ENCODE measurements around the gene CHMP4B.

Gene CHMP4B, protein sequence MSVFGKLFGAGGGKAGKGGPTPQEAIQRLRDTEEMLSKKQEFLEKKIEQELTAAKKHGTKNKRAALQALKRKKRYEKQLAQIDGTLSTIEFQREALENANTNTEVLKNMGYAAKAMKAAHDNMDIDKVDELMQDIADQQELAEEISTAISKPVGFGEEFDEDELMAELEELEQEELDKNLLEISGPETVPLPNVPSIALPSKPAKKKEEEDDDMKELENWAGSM

DNA sequence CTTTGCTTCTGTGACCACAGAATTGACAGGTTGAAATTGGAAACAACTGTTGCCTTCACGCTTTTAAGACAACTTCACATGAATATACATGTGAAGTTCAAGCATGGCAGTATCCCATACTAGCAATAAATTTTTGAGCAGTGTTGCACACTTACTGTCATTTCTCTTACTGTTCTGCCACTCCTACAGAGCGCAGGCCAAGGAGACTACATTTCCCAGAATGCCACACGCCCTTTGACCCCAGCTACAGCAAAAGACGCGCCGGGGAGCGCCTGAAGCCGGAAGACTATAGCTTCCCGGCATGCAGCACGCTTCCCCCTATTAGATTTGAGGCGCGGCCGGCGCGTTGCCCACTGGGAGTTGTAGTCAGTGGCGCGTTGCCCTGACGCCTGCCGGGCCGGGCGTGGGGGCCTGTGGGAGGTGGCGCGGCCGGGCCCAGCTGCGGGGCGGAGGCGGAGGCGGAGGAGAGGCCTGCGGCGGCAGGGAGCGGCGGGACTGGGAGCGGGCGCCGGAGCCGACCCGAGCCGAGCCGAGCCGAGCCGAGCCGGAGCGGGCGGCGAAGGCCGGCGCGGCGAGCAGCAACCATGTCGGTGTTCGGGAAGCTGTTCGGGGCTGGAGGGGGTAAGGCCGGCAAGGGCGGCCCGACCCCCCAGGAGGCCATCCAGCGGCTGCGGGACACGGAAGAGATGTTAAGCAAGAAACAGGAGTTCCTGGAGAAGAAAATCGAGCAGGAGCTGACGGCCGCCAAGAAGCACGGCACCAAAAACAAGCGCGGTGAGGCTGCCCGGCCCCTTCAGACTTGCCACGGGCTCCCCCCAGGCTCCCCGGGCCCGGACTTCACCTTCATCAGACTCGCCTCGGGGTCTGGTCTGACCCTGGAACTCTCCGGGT, at the start of gene CHMP4B:
TSS of gene CHMP4B (plus strand) at position 464 of the 891 bp plus-strand sequence. CDS start at position 585, 121 bp downstream.
- DNase-seq (ENCODE audit: low spot score): peak; percentile 99

DNA sequence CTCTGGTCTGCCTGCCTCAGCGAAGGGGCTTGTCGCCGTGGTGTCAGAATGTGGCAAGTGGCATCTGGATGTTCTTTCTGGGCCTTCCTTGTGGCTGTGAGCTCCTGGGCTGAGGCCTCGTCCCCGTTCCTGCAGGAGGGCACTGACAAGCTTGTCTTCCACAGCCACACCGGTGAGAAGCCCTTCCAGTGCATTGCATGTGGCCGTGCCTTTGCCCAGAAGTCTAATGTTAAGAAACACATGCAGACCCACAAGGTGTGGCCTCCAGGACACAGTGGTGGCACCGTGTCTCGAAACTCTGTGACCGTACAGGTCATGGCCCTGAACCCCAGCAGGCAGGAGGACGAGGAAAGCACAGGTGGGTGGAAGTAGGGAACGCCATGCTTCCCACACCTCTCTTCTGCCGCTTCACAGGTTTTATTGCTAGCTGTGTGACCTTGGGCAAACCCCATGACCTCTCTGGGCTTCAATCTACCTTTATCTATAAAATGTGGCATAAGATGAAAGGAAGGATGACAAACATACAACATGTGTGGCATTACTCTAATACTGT, 49.4 kb upstream of the CHMP4B start:
- DNase-seq (ENCODE audit: low spot score): no peak

DNA sequence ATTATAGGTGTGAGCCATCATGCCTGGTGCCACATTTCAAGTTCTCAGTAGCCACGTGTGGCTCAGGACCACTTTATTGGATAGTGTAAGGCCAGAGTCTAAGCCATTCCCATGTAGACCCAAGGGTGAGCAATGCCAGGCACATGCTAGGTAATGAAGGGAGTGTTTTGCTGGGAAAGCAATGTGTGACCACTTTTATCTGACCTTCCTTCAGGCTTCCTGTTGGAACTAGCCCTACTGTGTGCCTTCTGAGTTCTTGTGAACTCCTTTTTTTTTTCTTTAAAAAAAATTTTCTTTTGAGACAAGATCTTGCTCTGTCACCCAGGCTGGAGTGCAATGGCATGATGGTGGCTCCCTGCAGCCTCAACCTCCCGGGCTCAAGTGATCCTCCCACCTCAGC, 46.0 kb upstream of the CHMP4B start:
- no peak for DNase-seq (ENCODE audit: low spot score)

DNA sequence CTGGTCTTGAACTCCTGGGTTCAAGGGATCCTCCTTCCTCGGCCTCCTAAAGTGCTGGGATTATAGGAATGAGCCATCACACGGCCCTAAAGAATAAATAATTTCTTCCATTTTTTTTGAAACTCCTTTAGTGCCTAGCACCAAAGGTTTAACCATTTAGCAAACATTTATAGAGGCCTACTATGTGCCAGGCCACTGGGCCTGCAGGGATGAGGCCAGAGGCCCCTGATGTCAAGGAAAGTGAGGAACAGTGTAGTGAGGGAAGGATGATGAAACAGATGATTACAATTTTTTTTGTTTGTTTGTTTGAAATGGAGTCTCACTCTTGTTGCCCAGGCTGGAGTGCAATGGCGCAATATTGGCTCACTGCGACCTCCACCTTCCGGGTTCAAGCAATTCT, 45.6 kb upstream of the CHMP4B start:
- no peak for DNase-seq (ENCODE audit: low spot score)

DNA sequence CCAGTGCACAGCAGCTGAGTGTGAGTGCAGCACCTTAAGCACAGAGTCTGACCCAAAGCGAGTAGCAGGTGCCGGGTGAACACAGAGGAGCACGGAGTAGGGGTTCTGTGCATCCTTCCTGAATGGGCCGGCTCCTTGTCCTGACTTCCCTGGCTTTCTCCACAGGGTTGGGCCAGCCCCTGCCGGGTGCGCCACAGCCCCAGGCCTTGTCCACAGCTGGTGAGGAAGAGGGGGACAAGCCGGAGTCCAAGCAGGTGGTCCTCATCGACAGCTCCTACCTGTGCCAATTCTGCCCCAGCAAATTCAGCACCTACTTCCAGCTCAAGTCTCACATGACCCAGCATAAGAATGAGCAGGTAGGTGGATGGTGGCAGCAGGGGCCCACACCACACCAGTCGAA, 44.5 kb upstream of the CHMP4B start:
- no peak for DNase-seq (ENCODE audit: low spot score)

DNA sequence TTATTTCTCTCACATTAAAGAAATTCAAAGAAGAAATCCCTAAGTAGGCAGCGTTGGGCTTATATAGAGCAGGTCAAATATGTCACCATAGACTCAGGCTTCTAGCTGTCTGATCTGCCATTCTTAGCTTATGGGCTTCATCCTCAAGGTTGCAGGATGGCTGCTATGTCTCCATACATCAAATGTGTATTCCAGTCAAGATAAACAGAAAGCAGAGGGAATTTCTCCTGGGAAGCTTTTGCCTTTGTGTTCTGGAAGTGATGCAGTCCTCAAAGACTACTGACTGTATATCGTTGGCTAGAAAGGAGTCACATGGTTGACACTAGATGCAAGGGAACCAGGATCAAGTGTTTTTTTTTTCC, 43.4 kb upstream of the CHMP4B start:
- no peak for DNase-seq (ENCODE audit: low spot score)

DNA sequence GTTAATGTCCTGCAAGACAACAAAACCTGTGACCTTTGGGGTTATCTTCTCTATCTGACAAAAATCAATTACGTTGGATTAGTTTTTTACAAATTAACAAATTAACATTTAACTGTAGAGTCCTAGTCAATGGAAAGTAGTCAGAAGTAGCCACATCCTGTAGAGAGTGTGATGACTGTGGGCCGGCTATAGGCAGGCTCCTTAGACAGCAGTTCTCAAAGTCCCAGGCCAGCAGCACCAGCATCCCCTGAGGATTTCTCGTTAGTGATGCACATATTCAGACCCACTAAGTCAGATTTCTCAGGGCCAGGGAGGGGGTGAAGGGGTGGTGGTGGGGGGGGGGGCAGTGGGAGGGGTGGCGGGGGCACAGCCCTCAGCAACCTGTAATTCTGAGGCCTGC, 42.1 kb upstream of the CHMP4B start:
- DNase-seq (ENCODE audit: low spot score): no peak

DNA sequence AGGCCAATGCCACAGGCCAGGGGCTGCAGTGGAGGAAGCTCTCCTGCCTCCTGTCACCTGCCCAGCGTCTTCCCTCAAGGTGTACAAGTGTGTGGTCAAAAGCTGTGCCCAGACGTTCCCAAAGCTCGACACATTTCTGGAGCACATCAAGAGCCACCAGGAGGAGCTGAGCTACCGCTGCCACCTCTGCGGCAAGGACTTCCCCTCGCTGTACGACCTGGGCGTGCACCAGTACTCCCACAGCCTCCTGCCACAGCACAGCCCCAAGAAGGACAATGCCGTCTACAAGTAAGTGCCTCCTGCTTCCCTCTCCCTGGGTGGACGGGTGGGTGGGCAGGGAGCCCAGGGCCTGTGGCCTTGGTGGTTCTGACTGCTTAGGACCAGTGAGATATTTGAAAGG, 41.1 kb upstream of the CHMP4B start:
- no peak for DNase-seq (ENCODE audit: low spot score)

DNA sequence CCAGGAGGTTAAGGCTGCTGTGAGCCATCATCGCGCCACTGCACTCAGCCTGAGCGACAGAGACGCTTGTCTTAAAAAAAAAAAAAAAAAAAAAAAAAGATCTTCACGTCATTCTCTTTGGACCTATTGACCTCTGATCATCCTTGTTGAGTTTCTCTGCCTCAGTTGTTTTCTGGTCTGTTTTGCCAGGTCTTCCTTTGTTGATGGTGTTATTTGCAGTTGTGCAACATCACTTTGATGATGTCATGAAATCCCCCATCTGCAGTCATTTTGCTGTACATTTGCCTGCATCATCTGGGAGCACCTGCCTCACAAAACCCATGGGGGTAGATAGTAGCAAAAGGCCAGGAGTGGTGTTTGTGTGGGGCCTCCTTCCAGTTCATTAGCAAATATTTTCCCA, 39.2 kb upstream of the CHMP4B start:
- no peak for DNase-seq (ENCODE audit: low spot score)

DNA sequence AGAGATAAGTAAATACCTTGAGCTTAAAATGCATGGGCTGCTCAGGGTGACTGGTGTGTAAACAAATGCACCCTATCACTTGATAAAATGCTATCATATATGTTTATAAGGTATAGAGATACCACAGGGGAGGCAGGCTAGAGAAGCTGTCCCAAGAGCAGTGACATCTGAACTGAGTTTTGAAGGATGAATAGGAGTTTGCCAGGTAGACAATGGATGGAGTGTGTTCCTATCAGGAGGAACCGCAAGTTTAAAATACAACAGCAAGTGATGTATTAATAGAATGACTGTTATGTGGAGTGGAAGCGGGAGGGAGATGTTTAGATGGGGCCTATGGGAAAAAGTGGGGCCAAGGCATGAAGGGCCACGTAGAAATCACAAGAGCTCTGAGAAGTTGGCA, 38.7 kb upstream of the CHMP4B start:
- DNase-seq (ENCODE audit: low spot score): no peak

DNA sequence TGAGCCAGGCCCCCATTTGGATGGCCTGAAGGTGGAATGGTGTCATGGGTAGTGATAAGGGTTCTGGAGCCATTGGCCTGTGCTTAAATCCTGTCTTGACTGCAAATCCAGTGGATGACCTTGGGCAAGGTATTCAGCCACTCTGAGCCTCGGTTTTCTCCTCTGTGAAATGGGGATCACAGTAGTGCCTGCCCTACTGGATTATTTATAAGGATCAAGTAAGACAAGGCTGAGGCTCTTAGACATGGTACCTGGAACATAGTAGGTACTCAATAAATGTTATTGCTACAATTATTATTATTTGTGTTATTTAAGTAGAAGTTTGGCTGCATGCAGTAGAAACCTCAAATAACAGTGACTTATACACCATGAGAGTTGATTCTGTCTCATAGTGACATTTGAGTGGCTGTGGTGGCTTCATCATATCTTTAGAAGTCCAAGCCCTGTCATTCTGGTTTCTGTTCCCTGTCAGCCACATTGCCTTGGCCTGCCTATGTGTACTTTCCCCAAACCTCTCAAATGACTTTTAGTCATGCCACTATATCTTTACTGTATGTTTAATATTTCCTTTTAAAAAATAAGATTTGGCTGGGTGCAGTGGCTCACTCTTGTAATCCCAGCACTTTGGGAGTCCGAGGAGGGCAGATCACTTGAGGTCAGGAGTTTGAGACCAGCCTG, 37.6 kb upstream of the CHMP4B start:
- DNase-seq (ENCODE audit: low spot score): no peak

DNA sequence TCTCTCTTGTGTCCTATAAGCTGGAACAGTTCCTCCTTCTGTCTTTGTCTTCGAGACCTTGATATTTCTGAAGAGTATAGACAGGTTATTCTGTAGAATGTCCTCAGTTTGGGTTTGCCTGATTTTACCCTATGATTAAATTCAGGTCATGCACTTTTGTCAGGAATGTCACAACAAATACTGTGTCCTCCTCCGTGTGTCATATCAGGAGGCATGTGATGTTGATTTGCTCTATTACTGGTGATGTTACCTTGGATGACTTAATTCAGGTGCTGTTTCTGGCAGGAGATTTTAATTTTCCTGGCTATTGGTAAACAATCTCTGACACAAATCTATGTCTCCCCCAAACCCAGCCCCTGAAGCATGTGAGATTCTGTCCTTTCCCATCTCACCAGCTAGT, 33.3 kb upstream of the CHMP4B start:
- DNase-seq (ENCODE audit: low spot score): no peak

DNA sequence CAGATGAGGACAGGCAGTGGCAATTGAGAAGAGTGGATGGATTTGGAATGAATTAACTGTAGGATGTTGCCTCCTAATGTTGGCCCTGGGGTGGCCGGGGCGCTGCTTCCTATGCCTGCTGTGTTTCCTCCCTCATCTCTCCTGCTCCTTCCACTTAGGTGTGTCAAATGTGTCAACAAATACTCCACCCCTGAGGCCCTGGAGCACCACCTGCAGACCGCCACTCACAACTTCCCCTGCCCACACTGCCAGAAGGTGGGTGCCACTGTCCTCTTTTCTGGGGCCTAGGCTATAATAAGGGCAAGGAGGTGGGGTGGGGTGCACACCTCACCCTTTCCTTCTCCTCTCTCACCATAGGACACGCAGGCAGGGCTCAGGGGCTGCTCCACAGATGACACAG, 30.0 kb upstream of the CHMP4B start:
- DNase-seq (ENCODE audit: low spot score): no peak

DNA sequence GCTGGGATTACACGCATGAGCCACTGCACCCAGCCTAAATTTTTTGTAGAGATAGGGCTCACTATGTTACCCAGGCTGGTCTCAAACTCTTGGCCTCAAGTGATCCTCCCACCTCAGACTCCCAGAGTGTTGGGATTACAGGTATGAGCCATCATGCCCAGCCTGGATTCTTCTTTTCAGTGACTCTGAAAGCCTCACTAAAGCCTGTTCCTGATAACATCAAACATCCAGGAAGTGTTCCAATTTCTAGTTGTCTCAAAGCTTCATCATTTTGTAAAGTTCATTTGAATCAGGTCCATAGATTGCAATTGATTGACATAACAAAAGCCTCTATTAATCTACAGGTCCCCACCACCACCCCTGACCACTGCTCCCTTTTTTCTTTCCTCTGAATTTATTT, 29.2 kb upstream of the CHMP4B start:
- DNase-seq (ENCODE audit: low spot score): no peak

DNA sequence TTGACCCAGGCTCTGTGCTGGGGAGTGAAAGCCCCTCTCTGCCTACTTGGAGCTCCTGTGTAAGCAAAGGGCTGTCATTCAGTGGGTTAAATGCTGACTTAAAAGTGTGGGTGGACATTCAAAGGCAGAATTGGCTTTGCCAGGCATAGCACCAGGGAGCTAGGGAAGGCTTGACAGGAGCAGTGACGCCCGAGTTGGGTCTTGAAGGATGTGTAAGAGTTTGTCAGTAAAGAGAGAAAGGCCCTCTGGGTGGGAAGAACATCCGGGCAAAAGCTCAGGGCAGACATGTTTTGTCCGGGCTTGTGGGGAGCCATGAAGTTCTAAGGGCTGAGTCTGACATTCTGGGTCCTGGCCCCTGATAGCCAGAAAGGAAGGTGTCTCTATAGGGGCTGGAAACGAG, 27.9 kb upstream of the CHMP4B start:
- no peak for DNase-seq (ENCODE audit: low spot score)

DNA sequence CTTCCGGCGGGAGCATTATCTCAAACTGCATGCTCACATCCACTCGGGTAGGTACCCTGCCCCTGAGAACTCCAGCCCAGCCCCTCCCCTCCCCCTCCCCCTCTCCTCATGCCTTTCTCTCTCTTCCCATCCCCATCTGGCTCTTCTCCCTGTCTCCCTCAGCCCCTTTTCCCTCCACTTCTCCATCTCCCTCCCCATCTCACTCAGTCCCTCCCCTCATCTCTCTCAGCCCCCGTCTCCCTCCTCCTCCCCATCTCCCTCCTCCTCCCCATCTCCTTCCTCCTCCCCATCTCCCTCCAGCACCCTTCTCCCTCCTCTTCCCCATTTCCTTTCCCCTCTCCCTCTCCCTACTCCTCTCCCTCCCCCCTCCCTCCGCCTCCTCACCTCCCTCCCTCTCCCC, 27.3 kb upstream of the CHMP4B start:
- DNase-seq (ENCODE audit: low spot score): no peak

DNA sequence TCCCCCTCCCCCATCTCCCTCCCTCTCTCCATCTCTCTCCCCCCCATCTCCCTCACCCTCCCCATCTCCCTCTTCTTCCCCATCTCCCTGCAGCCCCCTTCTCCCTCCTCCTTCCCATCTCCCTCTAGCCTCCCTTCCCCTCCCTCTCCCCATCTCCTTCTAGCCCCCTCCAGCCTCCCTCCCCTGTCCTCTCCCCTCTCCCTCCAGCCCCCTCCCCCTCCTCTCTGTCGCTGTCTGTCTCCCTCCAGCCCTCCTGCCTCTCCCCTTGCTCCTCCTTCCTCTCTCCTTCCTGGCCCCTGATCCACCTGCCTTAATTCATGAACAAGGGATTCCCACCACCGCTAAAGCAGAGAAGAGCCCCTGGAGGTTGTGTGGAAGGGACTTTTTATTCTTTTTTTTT, 26.9 kb upstream of the CHMP4B start:
- DNase-seq (ENCODE audit: low spot score): no peak

DNA sequence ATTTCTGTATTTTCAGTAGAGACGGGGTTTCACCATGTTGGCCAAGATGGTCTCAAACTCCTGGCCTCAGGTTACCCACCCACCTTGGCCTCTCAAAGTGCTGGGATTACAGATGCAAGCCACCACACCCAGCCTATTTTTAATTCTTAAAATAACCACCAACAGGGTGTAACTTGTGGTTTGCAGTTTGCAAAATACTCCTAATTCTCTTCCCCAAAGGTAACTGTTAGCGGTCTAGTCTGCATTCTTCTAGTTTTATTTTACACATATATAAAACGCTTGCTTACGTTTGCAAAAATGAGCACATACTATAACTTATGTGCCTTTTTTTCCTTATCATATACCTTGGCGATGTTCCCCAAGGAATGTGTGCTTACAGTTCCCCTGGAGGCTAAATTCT, 25.6 kb upstream of the CHMP4B start:
- DNase-seq (ENCODE audit: low spot score): no peak

DNA sequence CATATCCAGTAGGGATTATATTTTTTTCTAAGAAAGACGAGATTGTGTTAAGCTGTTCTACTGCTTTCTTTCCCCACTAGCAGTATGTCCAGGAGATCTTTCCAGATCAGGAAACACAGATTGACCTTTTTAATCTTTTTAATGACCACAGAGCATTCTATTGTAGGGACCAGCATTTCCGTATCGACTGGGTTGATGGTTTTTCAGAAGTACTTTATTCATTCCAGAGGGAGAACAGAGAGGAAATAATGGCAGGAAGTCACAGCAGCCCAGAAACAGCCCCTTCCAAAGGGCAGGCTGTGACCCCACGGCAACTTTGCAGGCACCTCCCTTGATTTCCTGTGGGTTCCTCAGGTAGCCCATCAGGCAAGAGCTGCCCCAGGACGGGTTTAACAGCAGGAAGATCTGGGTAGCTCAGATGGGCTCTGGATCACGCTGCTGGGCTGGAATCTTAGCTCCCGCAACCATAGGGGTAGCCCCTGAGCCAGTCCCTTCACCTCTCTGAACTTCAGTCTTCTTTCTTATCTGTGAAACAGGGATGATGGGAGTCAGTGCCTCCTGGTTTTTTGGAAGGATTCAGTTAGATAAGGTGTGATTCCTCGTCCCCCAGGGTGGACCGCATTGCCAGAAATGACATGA, 23.8 kb upstream of the CHMP4B start:
- DNase-seq (ENCODE audit: low spot score): no peak

DNA sequence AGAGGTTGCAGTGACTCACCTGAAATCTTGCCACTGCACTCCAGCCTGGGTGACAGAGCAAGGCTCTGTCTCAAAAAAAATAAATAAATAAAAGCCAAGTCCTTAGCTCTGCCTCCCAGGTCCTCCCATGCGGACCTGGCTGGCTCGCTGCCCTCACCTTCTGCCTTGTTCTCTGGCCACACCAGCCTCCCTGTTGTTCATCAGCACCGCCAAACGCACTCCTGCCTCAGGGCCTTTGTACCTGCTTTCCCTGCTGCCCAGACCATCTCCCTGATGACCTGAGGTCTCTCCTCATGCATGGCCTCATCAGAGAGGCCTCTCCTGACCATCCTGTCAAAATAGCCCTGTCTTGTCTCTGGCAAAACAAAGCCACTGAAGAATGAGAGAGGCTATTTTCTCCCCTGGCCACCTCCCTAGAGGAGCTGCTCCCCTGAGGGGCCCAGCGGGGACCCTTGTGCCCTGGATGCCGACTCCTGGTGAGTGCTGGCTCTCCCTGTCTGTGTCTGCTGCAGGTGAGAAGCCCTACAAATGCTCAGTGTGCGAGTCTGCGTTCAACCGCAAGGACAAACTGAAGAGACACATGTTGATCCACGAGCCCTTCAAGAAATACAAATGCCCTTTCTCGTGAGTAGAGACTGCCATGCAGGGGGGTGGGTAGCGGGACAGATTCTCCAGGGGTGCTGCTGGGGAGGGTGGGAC, 22.6 kb upstream of the CHMP4B start:
- no peak for DNase-seq (ENCODE audit: low spot score)

DNA sequence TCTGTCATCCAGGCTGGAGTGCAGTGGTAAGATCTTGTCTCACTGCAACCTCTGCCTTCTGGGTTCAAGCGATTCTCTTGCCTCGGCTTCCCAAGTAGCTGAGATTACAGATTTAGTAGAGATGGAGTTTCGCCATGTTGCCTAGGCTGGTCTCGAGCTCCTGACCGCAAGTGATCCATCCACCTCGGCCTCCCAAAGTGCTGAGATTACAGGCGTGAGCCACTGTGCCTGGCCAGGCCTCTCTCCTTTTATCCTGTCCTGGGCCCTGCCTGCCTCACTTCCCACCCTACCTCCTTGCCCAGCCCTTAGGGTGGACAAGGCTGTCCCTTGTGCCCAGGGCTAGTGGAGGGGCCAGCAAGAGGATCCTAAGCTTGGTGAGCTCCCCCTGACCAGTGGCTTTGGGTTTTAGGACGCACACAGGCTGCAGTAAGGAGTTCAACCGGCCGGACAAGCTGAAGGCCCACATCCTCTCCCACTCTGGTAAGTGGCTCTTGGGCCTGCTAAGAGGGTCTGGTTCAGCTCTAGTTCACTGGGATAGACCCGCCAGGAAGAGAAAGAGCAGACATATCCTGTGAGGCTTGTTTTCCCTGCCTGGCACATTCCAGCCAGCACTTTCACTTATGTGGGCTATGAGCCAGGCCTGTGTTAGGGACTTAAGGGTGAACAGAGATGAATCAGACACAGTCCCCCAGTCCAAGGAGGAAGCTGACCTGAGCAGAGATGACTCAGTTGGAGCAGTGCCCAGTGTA, 21.9 kb upstream of the CHMP4B start:
- DNase-seq (ENCODE audit: low spot score): no peak

Data from hematopoietic multipotent progenitor cell treated with erythropoietin and hydrocortisone succinate and interleukin-3 and kit ligand, for 15 days (in vitro differentiated cells).